Measurements from ENCODE around the gene PGM1.

Gene PGM1

DNA sequence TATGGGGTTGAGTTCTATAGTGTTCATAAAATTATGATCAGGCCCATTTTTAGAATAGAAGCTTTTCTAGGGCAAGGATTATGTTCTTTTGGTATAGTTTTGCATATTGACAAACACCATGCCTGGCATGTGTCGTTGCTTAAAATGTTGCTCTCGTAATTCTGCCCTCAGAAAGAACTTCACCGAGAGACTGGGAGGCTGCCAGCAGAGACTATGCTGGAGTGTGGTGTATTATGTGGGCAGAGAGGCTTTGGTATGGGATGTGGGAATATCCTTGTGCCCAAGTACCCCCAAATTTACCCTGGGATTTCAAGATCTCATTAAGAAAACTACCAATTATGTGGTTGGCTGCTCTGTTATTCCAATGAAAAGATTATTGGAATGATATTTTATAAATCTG lies 27.9 kb downstream of the PGM1 start:
- no peaks in the 10 kb centered on the region for H3K36me3 ChIP-seq (replicated peaks)
- no peak overlapping the region for H3K4me3 ChIP-seq (ENCODE audit: low read depth, low read length)
- H3K27me3 ChIP-seq (replicated peaks): no peaks in the 10 kb centered on the region
- no peak for DNase-seq
- TF ChIP-seq CTCF (IDR thresholded peaks at IDR 0.05; ENCODE audit: low read depth, low read length, missing control alignments): no peak
- no peak overlapping the region for H3K27ac ChIP-seq
- in situ Hi-C loops (cut with HindIII; ENCODE audit: low pct_ligation_motif_present, low sequenced_read_pairs): no loop called here

- Histone ChIP-seq H3K27ac (no peak overlapping the region), H3K27me3 (replicated peaks) (no peaks in the 10 kb centered on the region), H3K36me3 (replicated peaks) (no peaks in the 10 kb centered on the region), H3K4me3 (ENCODE audit: low read depth, low read length) (no peak overlapping the region)
- in situ Hi-C loops (cut with HindIII; ENCODE audit: low pct_ligation_motif_present, low sequenced_read_pairs): no loop called here
- no peak for DNase-seq
- TF ChIP-seq CTCF (IDR thresholded peaks at IDR 0.05; ENCODE audit: low read depth, low read length, missing control alignments): no peak
Measured at GRCh38 chr1:63621698-63622097, 28.5 kb downstream of the PGM1 start.

GRCh38 chr1:63622849-63623566 lies 29.8 kb downstream of the PGM1 start:
- H3K27ac ChIP-seq: no peak overlapping the region
- H3K4me3 ChIP-seq (ENCODE audit: low read depth, low read length): no peak overlapping the region
- in situ Hi-C loops (cut with HindIII; ENCODE audit: low pct_ligation_motif_present, low sequenced_read_pairs): no loop called here
- DNase-seq: no peak
- TF ChIP-seq CTCF (IDR thresholded peaks at IDR 0.05; ENCODE audit: low read depth, low read length, missing control alignments): no peak
- no peaks in the 10 kb centered on the region for H3K36me3 ChIP-seq (replicated peaks)
- H3K27me3 ChIP-seq (replicated peaks): no peaks in the 10 kb centered on the region

DNA sequence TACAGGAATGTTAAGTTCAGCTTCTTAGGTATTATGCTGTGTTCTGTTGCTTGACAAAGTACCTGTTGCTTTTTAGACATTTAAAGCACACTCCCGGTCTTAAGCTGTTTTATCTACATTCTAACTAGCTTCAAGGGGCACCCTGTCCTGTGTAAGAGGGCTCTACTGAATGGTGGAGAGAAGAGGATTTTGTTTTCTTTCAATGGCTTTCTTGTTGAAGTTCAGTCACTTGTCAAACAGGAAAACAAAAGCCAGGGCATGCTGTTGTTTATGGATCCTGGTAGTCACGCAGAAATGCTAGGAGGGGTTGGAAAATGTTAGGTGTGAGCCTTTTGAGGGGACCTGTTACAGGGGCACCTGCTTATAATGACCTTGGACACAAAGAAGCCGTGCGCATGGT lies 30.7 kb downstream of the PGM1 start:
- TF ChIP-seq CTCF (IDR thresholded peaks at IDR 0.05; ENCODE audit: low read depth, low read length, missing control alignments): no peak
- in situ Hi-C loops (cut with HindIII; ENCODE audit: low pct_ligation_motif_present, low sequenced_read_pairs): no loop called here
- Histone ChIP-seq H3K27ac (no peak overlapping the region), H3K36me3 (replicated peaks) (no peaks in the 10 kb centered on the region), H3K4me3 (ENCODE audit: low read depth, low read length) (no peak overlapping the region), H3K27me3 (replicated peaks) (no peaks in the 10 kb centered on the region)
- DNase-seq: no peak

DNA sequence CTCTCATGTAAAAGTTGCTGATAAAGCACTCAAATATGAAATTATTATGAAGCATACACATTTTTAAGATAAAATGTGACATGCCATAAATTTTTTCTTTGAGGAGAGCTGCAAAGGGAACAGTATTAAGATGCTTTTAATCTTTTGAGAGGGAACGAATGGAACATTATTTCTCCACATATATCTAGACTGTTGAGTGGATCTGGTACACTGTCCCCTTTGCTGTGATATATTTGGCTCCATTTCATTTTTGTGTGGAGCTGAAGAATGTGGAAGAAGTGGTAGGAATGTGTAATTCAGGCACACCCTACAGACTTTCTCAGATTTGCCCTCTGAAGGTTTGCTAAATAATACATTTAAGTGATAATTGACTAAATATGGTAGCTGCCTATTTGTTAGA lies 31.7 kb downstream of the PGM1 start:
- in situ Hi-C loops (cut with HindIII; ENCODE audit: low pct_ligation_motif_present, low sequenced_read_pairs): no loop called here
- H3K27me3 ChIP-seq (replicated peaks): no peaks in the 10 kb centered on the region
- H3K36me3 ChIP-seq (replicated peaks): no peaks in the 10 kb centered on the region
- DNase-seq: peak; percentile 43
- H3K4me3 ChIP-seq (ENCODE audit: low read depth, low read length): no peak overlapping the region
- peak; percentile 33 for TF ChIP-seq CTCF (IDR thresholded peaks at IDR 0.05; ENCODE audit: low read depth, low read length, missing control alignments)
- H3K27ac ChIP-seq: peak overlapping the region; percentile 22

- TF ChIP-seq CTCF (IDR thresholded peaks at IDR 0.05; ENCODE audit: low read depth, low read length, missing control alignments): no peak
- Histone ChIP-seq H3K36me3 (replicated peaks) (no peaks in the 10 kb centered on the region), H3K27ac (no peak overlapping the region), H3K4me3 (ENCODE audit: low read depth, low read length) (no peak overlapping the region), H3K27me3 (replicated peaks) (no peaks in the 10 kb centered on the region)
- no peak for DNase-seq
- in situ Hi-C loops (cut with HindIII; ENCODE audit: low pct_ligation_motif_present, low sequenced_read_pairs): no loop called here
Measured at GRCh38 chr1:63626222-63626621, 33.0 kb downstream of the PGM1 start.

All from brain microvascular endothelial cell (primary cell).